ENCODE results near the gene ACYP1. TPM values are rescaled to one million over a fixed set of nuclear protein-coding genes. Genes with fewer than 3 reads are reported as not detected.
"Not testable (repeated sequence)": the region's sequence is repeated elsewhere in the genome, so short reads cannot be mapped to it uniquely, and the experiment has no call there.

Gene ACYP1
- total RNA-seq, 1 donor from 2014 or later: 11.1 TPM

- DNase-seq (ENCODE audit: low read depth): peak; percentile 19
Measured at GRCh38 chr14:75068294-75069120, 4.7 kb upstream of the ACYP1 start.

- not testable (repeated sequence) for DNase-seq (ENCODE audit: low read depth)
Measured at GRCh38 chr14:75067765-75068164, 3.9 kb upstream of the ACYP1 start.

GRCh38 chr14:75067212-75067611, 3.4 kb upstream of the ACYP1 start:
- no peak for DNase-seq (ENCODE audit: low read depth)

- no peak for DNase-seq (ENCODE audit: low read depth)
Measured at GRCh38 chr14:75066691-75067090, 2.9 kb upstream of the ACYP1 start.

- no peak for DNase-seq (ENCODE audit: low read depth)
Measured at GRCh38 chr14:75064205-75064567, 362 bp upstream of the ACYP1 start.

GRCh38 chr14:75063013-75063412, 811 bp downstream of the ACYP1 start:
- no peak for DNase-seq (ENCODE audit: low read depth)

GRCh38 chr14:75060420-75060819, 3.4 kb downstream of the ACYP1 start:
- no peak for DNase-seq (ENCODE audit: low read depth)

- DNase-seq (ENCODE audit: low read depth): no peak
Measured at GRCh38 chr14:75059642-75060041, 4.2 kb downstream of the ACYP1 start.

GRCh38 chr14:75054421-75054820, 9.4 kb downstream of the ACYP1 start:
- no peak for DNase-seq (ENCODE audit: low read depth)

- DNase-seq (ENCODE audit: low read depth): no peak
Measured at GRCh38 chr14:75053396-75054291, 10.2 kb downstream of the ACYP1 start.

- DNase-seq (ENCODE audit: low read depth): no peak
Measured at GRCh38 chr14:75051556-75051899, 12.3 kb downstream of the ACYP1 start.

- DNase-seq (ENCODE audit: low read depth): peak; percentile 89
Measured at GRCh38 chr14:75050852-75051555, 12.8 kb downstream of the ACYP1 start, which contains the start of gene MLH3. MLH3 (minus strand) TSS chr14:75051467; CDS start chr14:75049655, 1,812 bp downstream.

GRCh38 chr14:75049731-75050201, 14.1 kb downstream of the ACYP1 start:
- DNase-seq (ENCODE audit: low read depth): no peak

GRCh38 chr14:75049136-75049535, 14.7 kb downstream of the ACYP1 start:
- DNase-seq (ENCODE audit: low read depth): no peak

GRCh38 chr14:75048101-75048500, 15.7 kb downstream of the ACYP1 start:
- no peak for DNase-seq (ENCODE audit: low read depth)

- DNase-seq (ENCODE audit: low read depth): no peak
Measured at GRCh38 chr14:75047506-75047905, 16.3 kb downstream of the ACYP1 start.

GRCh38 chr14:75046899-75047298, 16.9 kb downstream of the ACYP1 start:
- DNase-seq (ENCODE audit: low read depth): no peak

- no peak for DNase-seq (ENCODE audit: low read depth)
Measured at GRCh38 chr14:75046275-75046674, 17.5 kb downstream of the ACYP1 start.

GRCh38 chr14:75044752-75045151, 19.1 kb downstream of the ACYP1 start:
- DNase-seq (ENCODE audit: low read depth): no peak

GRCh38 chr14:75044322-75044721, 19.5 kb downstream of the ACYP1 start:
- no peak for DNase-seq (ENCODE audit: low read depth)

- no peak for DNase-seq (ENCODE audit: low read depth)
Measured at GRCh38 chr14:75042035-75042434, 21.8 kb downstream of the ACYP1 start.

- DNase-seq (ENCODE audit: low read depth): no peak
Measured at GRCh38 chr14:75041613-75042012, 22.2 kb downstream of the ACYP1 start.

Measured in myocyte (in vitro differentiated cells).